Cardiac fibroblast (primary cell): ENCODE results near the gene ST3GAL3.

ENCODE experiments used
- DNase-seq, 2 donors: peaks; one replicate each; pipeline versions ENCODE4 v3.0.0 to v3.0.0-alpha.2; 2010; ENCODE audit warnings: low read depth in 2 of 2
- H3K4me3 ChIP-seq, 2 donors: replicated peaks in 1 of 2; 1 replicate in 1 of 2; 2 replicates in 1 of 2; pipeline ENCODE4 v1.5.1; 2011; ENCODE audit warnings: low read depth in 2 of 2, low read length in 2 of 2, mild to moderate bottlenecking in 2 of 2, moderate library complexity in 1 of 2
- CTCF ChIP-seq: IDR thresholded peaks from one replicate; pipeline ENCODE4 v1.5.1; 2011; ENCODE audit warnings: low read depth, mild to moderate bottlenecking, low read length, inconsistent platforms

ST3GAL3 gene

GRCh38 chr1:43707190-43708001, at the start of gene ST3GAL3:
TSS of gene ST3GAL3 (plus strand) at chr1:43707536. CDS start at chr1:43736263, 28,727 bp downstream.
- peak within 1 kb of the TSS; percentile 81 to 86 for H3K4me3 ChIP-seq
- no peak for TF ChIP-seq CTCF
- DNase-seq, result peak; percentile 87 to 93

GRCh38 chr1:43659212-43660166, 47.8 kb upstream of the ST3GAL3 start:
- DNase-seq, result no peak
- TF ChIP-seq CTCF, result no peak
- no peak overlapping the region for H3K4me3 ChIP-seq

GRCh38 chr1:43660355-43660754, 47.0 kb upstream of the ST3GAL3 start:
- DNase-seq, result no peak
- no peak for TF ChIP-seq CTCF
- no peak overlapping the region for H3K4me3 ChIP-seq

GRCh38 chr1:43664369-43664768, 43.0 kb upstream of the ST3GAL3 start:
- H3K4me3 ChIP-seq, result no peak overlapping the region
- DNase-seq, result no peak
- no peak for TF ChIP-seq CTCF

- DNase-seq, result no peak
- no peak for TF ChIP-seq CTCF
- H3K4me3 ChIP-seq, result no peak overlapping the region
Measured at GRCh38 chr1:43666608-43667007, 40.7 kb upstream of the ST3GAL3 start.

GRCh38 chr1:43668956-43669355, 38.4 kb upstream of the ST3GAL3 start:
- no peak for TF ChIP-seq CTCF

More at GRCh38 chr1:43668956-43669355, 38.4 kb upstream of the ST3GAL3 start:
- peak in 1 of 2 donors; percentile 71 for DNase-seq
- H3K4me3 ChIP-seq, result no peak overlapping the region
